ENCODE data around the gene LRRC10. TPM values are rescaled to one million over a fixed set of nuclear protein-coding genes. Genes with fewer than 3 reads are reported as not detected.

The LRRC10 gene
- total RNA-seq, 2 donors from 2014 or later = not detected

GRCh38 chr12:69657376-69658137 is 46.9 kb upstream of the LRRC10 start:
- no peaks in the 10 kb centered on the region for H3K9me3 Mint-ChIP-seq
- H3K27me3 Mint-ChIP-seq (ENCODE audit: insufficient read depth) = no peaks in the 10 kb centered on the region
- no peaks in the 10 kb centered on the region for H3K4me1 Mint-ChIP-seq
- H3K27ac Mint-ChIP-seq = no peak overlapping the region
- TF ChIP-seq CTCF (conservative IDR thresholded peaks at IDR 0.05) = no peak
- H3K9ac ChIP-seq (ENCODE audit: extremely low read depth, low read length, poor library complexity, severe bottlenecking) = no peak overlapping the region
- H3K27ac ChIP-seq (ENCODE audit: low read depth, low read length) = no peak overlapping the region
- H3K9me3 ChIP-seq (ENCODE audit: control insufficient read depth, low read length) = no peaks in the 10 kb centered on the region
- H3K36me3 Mint-ChIP-seq (ENCODE audit: low read depth) = no peaks in the 10 kb centered on the region
- H3K4me3 ChIP-seq (ENCODE audit: low read length) = no peak overlapping the region
- no peak for DNase-seq
- H3K36me3 ChIP-seq (ENCODE audit: control insufficient read depth, insufficient read depth, low read length) = no peaks in the 10 kb centered on the region
- H3K27me3 ChIP-seq (ENCODE audit: control insufficient read depth, insufficient read depth, low read length, poor library complexity, severe bottlenecking) = no peaks in the 10 kb centered on the region
- WGBS, 2 experiments (ENCODE audit: insufficient coverage in 1 of 2, insufficient read length in 1 of 2) = 89 to 91% methylated on average over 8 to 9 of the region's 9 CpGs
- no peaks in the 10 kb centered on the region for H3K4me1 ChIP-seq (ENCODE audit: control insufficient read depth, insufficient read depth, low read length)
- H3K4me3 Mint-ChIP-seq = no peak overlapping the region

GRCh38 chr12:69655616-69656340 is 45.1 kb upstream of the LRRC10 start:
- Mint-ChIP-seq H3K4me3 (no peak overlapping the region), H3K36me3 (ENCODE audit: low read depth) (no peaks in the 10 kb centered on the region), H3K4me1 (no peaks in the 10 kb centered on the region), H3K27ac (no peak overlapping the region), H3K9me3 (no peaks in the 10 kb centered on the region), H3K27me3 (ENCODE audit: insufficient read depth) (no peaks in the 10 kb centered on the region)
- Histone ChIP-seq H3K27me3 (ENCODE audit: control insufficient read depth, insufficient read depth, low read length, poor library complexity, severe bottlenecking) (no peaks in the 10 kb centered on the region), H3K27ac (ENCODE audit: low read depth, low read length) (no peak overlapping the region), H3K4me3 (ENCODE audit: low read length) (no peak overlapping the region), H3K9me3 (ENCODE audit: control insufficient read depth, low read length) (no peaks in the 10 kb centered on the region), H3K9ac (ENCODE audit: extremely low read depth, low read length, poor library complexity, severe bottlenecking) (no peak overlapping the region), H3K4me1 (ENCODE audit: control insufficient read depth, insufficient read depth, low read length) (no peaks in the 10 kb centered on the region), H3K36me3 (ENCODE audit: control insufficient read depth, insufficient read depth, low read length) (no peaks in the 10 kb centered on the region)
- WGBS, 2 experiments (ENCODE audit: insufficient coverage in 1 of 2, insufficient read length in 1 of 2) = 92 to 97% methylated on average over 5 to 9 of the region's 11 CpGs
- no peak for TF ChIP-seq CTCF (conservative IDR thresholded peaks at IDR 0.05)
- no peak for DNase-seq

DNA sequence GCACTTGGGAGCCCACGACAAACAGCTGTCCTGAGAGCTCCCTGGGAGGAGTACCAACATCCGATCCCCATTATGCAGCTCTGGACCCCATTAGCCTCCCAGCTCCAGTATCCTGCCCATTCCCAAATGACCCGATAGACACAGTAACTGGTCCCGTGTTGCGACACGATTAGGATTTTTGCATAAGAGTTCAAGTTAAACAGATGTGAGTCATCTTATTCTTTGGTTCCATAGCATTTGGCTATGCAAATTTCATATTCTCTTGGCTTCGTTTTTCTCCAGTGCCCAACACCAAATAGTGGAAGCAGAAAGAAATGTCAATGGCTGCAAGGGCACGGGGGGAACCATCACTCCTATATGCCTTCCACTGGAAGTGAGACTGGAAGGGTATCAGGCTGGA is 43.0 kb upstream of the LRRC10 start:
- DNase-seq = no peak
- Mint-ChIP-seq H3K9me3 (no peaks in the 10 kb centered on the region), H3K4me1 (no peaks in the 10 kb centered on the region), H3K27me3 (ENCODE audit: insufficient read depth) (no peaks in the 10 kb centered on the region), H3K36me3 (ENCODE audit: low read depth) (no peaks in the 10 kb centered on the region), H3K4me3 (no peak overlapping the region), H3K27ac (no peak overlapping the region)
- 80 to 83% methylated on average over 8 of the region's 8 CpGs for WGBS, 2 experiments (ENCODE audit: insufficient coverage in 1 of 2, insufficient read length in 1 of 2)
- no peaks in the 10 kb centered on the region for H3K27me3 ChIP-seq (ENCODE audit: control insufficient read depth, insufficient read depth, low read length, poor library complexity, severe bottlenecking)
- no peak for TF ChIP-seq CTCF (conservative IDR thresholded peaks at IDR 0.05)
- H3K27ac ChIP-seq (ENCODE audit: low read depth, low read length) = no peak overlapping the region
- no peak overlapping the region for H3K9ac ChIP-seq (ENCODE audit: extremely low read depth, low read length, poor library complexity, severe bottlenecking)
- no peak overlapping the region for H3K4me3 ChIP-seq (ENCODE audit: low read length)
- no peaks in the 10 kb centered on the region for H3K9me3 ChIP-seq (ENCODE audit: control insufficient read depth, low read length)
- H3K4me1 ChIP-seq (ENCODE audit: control insufficient read depth, insufficient read depth, low read length) = no peaks in the 10 kb centered on the region
- no peaks in the 10 kb centered on the region for H3K36me3 ChIP-seq (ENCODE audit: control insufficient read depth, insufficient read depth, low read length)

Data from endodermal cell (in vitro differentiated cells).